DND-41 (cell line): Measurements from ENCODE around the gene DLGAP5.

Experiments
- ATAC-seq: fragments of 200-7000 bp; cut with Tn5 transposase; 3 replicates; pipeline ENCODE4 v1.9.1; 2021; ENCODE audit warnings: low read depth; ENCODE audit not compliant: insufficient read depth
- DNase-seq: peaks from one replicate; pipeline ENCODE4 v3.0.0-alpha.2; 2020
- H2AFZ ChIP-seq: 2 replicates; pipeline ENCODE4 v1.6.0; 2012; ENCODE audit warnings: low read depth, low read length
- H3K27ac ChIP-seq: 2 replicates; pipeline ENCODE4 v1.5.1; 2012; ENCODE audit warnings: low read length, inconsistent platforms
- H3K27me3 ChIP-seq: fragments of 200-600 bp; sonication (generic); 2 replicates; pipeline ENCODE4 v1.6.0; 2012; ENCODE audit warnings: low read length, mild to moderate bottlenecking, inconsistent platforms; ENCODE audit not compliant: insufficient read depth, poor library complexity
- H3K36me3 ChIP-seq: 2 replicates; pipeline ENCODE4 v1.5.1; 2012; ENCODE audit warnings: low read length, inconsistent platforms; ENCODE audit not compliant: insufficient read depth
- H3K4me1 ChIP-seq: 2 replicates; pipeline ENCODE4 v1.5.1; 2012; ENCODE audit warnings: mild to moderate bottlenecking, low read length; ENCODE audit not compliant: insufficient read depth
- H3K4me2 ChIP-seq: 2 replicates; pipeline ENCODE4 v1.6.0; 2012; ENCODE audit warnings: mild to moderate bottlenecking, moderate library complexity, low read length, inconsistent platforms; ENCODE audit not compliant: insufficient read depth
- H3K4me3 ChIP-seq, 2 experiments: fragments of 200-600 bp in 1 of 2; shearing (Covaris generic) in 1 of 2; 2 replicates each; pipeline ENCODE4 v1.5.1; 2012 to 2016; ENCODE audit warnings: inconsistent platforms in 2 of 2, low read length in 2 of 2, mild to moderate bottlenecking in 2 of 2, low read depth in 1 of 2, moderate library complexity in 1 of 2
- H3K79me2 ChIP-seq: 2 replicates; pipeline ENCODE4 v1.6.0; 2012; ENCODE audit warnings: low read length, inconsistent platforms; ENCODE audit not compliant: insufficient read depth
- H3K9ac ChIP-seq: 2 replicates; pipeline ENCODE4 v1.6.0; 2012; ENCODE audit warnings: low read depth, mild to moderate bottlenecking, inconsistent platforms, low read length, moderate library complexity
- H3K9me3 ChIP-seq: 2 replicates; pipeline ENCODE4 v1.5.1; 2012; ENCODE audit warnings: low read length, moderate library complexity, mild to moderate bottlenecking, inconsistent platforms; ENCODE audit not compliant: insufficient read depth, severe bottlenecking
- H4K20me1 ChIP-seq: 2 replicates; pipeline ENCODE4 v1.6.0; 2012; ENCODE audit warnings: low read length; ENCODE audit not compliant: insufficient read depth
- EZH2 ChIP-seq: IDR thresholded peaks from 3 replicates; pipeline ENCODE4 v1.6.1; 2012; ENCODE audit warnings: borderline replicate concordance, low read depth, mild to moderate bottlenecking, moderate library complexity, low read length, inconsistent platforms; ENCODE audit not compliant: severe bottlenecking
- TF ChIP-seq, protein P1 (sequence below): IDR thresholded peaks from 2 replicates; pipeline ENCODE4 v1.5.1; 2012; ENCODE audit warnings: borderline replicate concordance, low read length, moderate library complexity, mild to moderate bottlenecking; ENCODE audit not compliant: poor library complexity, severe bottlenecking; ENCODE audit errors: extremely low read depth

DLGAP5 gene

DNA sequence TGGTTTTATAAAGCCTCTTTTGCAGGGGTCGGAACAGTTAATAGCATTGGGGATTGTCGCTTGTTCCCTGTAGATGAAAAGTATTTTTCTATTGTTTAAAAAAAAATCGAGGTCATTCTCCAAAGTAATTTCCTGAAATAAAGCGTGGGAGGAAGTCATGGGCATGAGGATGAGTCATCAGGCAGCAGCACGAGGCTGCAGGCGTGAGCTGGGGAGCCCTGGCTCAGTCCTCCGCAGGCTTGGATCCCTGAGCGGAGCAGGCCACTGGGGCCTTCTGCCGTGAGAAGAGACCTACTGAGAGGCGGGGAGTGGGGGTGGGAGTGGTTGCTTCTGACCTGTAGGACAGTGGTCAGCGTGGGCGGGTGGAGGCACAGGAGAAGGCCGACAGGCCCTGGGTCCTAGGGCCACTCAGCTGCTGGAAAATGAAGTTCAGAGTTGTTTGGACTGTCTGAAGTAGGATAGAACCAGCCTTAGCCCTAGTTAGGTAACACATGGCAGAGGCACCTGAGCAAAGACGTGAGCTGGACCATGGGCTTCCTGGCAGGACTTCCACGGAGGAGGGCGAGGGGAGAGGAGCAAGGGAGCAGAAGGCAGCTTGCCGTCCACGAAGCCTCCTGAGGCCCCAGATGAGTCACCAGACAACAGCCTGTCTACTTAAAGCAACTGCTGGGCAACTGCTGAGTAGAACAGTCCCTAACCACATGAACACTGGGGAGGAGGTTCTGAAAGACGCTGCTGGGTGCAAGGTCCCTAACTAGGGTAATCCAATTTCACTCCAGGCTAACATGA lies 83.4 kb downstream of the DLGAP5 start:
- Histone ChIP-seq H3K9me3 (no peaks in the 10 kb centered on the region), H3K4me3 (no peak overlapping the region), H3K27me3 (no peaks in the 10 kb centered on the region), H3K9ac (no peak overlapping the region), H3K4me1 (no peaks in the 10 kb centered on the region), H3K27ac (no peak overlapping the region), H2AFZ (no peak overlapping the region), H3K79me2 (no peaks in the 10 kb centered on the region), H3K4me2 (no peak overlapping the region), H3K36me3 (no peaks in the 10 kb centered on the region), H4K20me1 (no peaks in the 10 kb centered on the region)
- no peak for TF ChIP-seq EZH2
- TF ChIP-seq, protein P1, sequence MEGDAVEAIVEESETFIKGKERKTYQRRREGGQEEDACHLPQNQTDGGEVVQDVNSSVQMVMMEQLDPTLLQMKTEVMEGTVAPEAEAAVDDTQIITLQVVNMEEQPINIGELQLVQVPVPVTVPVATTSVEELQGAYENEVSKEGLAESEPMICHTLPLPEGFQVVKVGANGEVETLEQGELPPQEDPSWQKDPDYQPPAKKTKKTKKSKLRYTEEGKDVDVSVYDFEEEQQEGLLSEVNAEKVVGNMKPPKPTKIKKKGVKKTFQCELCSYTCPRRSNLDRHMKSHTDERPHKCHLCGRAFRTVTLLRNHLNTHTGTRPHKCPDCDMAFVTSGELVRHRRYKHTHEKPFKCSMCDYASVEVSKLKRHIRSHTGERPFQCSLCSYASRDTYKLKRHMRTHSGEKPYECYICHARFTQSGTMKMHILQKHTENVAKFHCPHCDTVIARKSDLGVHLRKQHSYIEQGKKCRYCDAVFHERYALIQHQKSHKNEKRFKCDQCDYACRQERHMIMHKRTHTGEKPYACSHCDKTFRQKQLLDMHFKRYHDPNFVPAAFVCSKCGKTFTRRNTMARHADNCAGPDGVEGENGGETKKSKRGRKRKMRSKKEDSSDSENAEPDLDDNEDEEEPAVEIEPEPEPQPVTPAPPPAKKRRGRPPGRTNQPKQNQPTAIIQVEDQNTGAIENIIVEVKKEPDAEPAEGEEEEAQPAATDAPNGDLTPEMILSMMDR, result no peak
- ATAC-seq, result peak; percentile 62; the same call in 1 of the 3 replicates
- no peak for DNase-seq

DNA sequence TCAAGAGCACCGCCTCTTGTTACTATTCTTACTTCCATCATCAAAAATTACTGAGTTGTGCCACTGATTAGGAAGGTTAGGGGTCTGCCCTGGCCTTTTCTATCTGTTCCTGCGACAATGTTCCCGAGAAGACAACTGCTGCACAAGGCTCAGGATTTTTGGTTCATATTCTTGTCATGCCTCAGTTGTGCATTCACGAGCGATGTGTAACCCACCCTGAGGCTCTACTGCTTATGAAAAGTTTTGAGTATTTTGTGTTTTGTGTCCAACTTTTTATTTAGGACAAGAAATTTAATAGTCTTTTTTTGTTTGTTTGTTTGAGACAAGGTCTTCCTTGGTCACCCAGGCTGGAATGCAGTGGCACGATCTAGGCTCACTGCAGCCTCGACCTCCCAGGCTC lies 85.4 kb downstream of the DLGAP5 start:
- H3K4me1 ChIP-seq, result no peaks in the 10 kb centered on the region
- H3K27me3 ChIP-seq, result no peaks in the 10 kb centered on the region
- no peaks in the 10 kb centered on the region for H3K79me2 ChIP-seq
- H3K9ac ChIP-seq, result no peak overlapping the region
- ATAC-seq (no peak), DNase-seq (no peak)
- H3K4me3 ChIP-seq, result no peak overlapping the region
- H3K27ac ChIP-seq, result no peak overlapping the region
- H3K9me3 ChIP-seq, result no peaks in the 10 kb centered on the region
- TF ChIP-seq, protein P1, result no peak
- TF ChIP-seq EZH2, result no peak
- no peaks in the 10 kb centered on the region for H3K36me3 ChIP-seq
- H2AFZ ChIP-seq, result no peak overlapping the region
- H4K20me1 ChIP-seq, result no peaks in the 10 kb centered on the region
- H3K4me2 ChIP-seq, result no peak overlapping the region

DNA sequence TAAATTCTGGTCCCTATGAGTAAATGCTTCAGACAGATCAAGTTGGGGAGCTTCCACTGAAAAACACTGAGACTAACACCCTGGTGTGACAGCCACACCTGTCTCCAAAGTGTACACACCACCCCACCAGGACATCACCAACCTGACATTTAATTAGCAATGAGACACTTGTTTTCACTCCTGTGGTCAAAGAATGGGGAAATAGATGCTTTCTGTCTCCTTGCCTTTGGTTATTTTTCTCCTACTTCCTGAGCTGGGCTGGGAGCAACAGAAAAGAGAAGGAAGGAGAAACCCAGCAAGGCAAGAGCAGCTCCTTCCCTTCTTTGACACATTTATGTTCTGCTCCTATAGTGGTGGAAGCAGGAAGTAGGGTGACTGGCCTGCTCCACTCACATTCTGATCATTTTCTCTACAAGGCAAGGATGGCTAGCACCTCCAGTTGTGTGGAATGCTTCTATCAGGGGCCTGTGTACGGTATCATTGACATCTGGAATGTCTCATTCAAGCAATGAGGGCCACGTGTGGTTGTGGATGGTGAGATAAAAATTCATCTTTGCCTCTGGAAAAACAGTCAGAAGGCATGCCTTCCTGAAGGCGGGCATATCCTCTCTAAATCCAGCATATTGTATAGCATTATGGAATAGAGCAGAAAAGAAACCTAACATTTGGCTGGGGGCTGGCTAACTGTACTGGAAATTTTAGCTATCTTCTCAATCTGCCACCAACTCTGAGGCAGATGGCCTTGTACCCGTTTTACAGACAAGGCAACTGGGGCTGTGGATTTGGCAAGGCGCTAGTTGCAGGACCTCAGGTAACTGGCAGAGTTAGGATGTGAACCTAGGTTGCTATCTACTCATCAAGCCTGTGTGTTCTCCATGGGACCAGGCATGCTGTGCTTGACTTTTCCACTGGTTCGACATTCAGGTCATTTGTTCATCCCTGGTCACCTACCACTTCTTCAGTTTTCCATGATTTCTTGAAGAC lies 87.1 kb downstream of the DLGAP5 start:
- Histone ChIP-seq H3K9ac (no peak overlapping the region), H3K36me3 (no peaks in the 10 kb centered on the region), H3K79me2 (no peaks in the 10 kb centered on the region), H4K20me1 (no peaks in the 10 kb centered on the region), H3K9me3 (no peaks in the 10 kb centered on the region), H3K4me2 (no peak overlapping the region), H3K27me3 (no peaks in the 10 kb centered on the region), H3K27ac (no peak overlapping the region), H2AFZ (no peak overlapping the region), H3K4me1 (no peaks in the 10 kb centered on the region), H3K4me3 (no peak overlapping the region)
- ATAC-seq (no peak), DNase-seq (no peak)
- no peak for TF ChIP-seq EZH2
- TF ChIP-seq, protein P1, result no peak
